Measurements from ENCODE around the gene TFDP2.

DNA sequence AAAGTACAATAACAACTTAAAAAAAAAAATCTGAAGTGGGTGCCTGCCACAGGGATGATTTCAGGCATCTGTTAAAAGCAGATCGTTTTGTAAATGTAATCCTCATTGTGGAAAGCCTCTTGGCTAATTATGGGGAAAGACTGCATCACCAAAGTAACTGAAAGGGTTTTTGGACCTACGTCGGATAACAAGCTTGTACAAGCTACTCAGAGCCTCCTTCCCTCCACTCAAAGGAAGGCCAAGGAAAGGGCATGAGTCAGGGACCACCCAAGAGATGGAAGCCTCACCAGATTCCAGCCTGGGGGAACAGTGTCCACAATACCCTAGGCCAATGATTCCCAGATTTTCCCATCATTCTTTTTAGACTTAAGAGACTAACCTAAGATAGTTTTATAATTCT lies 188.6 kb downstream of the TFDP2 start:
- no peak for TF ChIP-seq TEAD4 (IDR thresholded peaks at IDR 0.05)
- TF ChIP-seq EGR1 (IDR thresholded peaks at IDR 0.05) = no peak
- TF ChIP-seq EP300 (IDR thresholded peaks at IDR 0.05; ENCODE audit: borderline replicate concordance) = no peak
- TF ChIP-seq NFIC (IDR thresholded peaks at IDR 0.05) = no peak
